ENCODE measurements around the gene GBF1. TPM values are rescaled to one million over a fixed set of nuclear protein-coding genes. Genes with fewer than 3 reads are reported as not detected.
"Not testable (repeated sequence)": the region's sequence is repeated elsewhere in the genome, so short reads cannot be mapped to it uniquely, and the experiment has no call there.

Gene GBF1
- total and polyA plus RNA-seq, 8 donors = 44.7 to 57.2 (median 46.6) TPM

DNA sequence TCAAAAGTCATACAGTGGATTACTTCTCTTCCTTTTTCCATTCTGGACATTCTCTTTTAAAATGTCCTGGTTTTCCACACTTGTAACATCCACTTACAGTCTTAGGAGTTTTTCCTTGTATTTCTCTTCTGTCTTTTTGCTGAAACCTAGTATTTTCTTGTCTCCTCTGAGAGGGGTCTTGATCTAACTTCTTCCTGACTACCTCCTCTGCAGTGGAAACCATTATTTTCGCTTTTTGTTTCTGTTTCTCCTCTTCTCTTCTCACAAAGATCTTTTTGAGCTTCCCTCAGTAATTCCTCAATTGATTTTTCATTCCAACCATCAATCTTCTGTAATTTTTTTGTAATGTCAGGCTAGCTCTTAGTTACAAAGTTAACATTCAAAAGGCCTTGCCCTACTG, 42.9 kb upstream of the GBF1 start:
- TF ChIP-seq, protein P1, sequence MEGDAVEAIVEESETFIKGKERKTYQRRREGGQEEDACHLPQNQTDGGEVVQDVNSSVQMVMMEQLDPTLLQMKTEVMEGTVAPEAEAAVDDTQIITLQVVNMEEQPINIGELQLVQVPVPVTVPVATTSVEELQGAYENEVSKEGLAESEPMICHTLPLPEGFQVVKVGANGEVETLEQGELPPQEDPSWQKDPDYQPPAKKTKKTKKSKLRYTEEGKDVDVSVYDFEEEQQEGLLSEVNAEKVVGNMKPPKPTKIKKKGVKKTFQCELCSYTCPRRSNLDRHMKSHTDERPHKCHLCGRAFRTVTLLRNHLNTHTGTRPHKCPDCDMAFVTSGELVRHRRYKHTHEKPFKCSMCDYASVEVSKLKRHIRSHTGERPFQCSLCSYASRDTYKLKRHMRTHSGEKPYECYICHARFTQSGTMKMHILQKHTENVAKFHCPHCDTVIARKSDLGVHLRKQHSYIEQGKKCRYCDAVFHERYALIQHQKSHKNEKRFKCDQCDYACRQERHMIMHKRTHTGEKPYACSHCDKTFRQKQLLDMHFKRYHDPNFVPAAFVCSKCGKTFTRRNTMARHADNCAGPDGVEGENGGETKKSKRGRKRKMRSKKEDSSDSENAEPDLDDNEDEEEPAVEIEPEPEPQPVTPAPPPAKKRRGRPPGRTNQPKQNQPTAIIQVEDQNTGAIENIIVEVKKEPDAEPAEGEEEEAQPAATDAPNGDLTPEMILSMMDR (IDR thresholded peaks at IDR 0.05) = no peak
- peaks cover 0 to 10% of the 10 kb centered on the region in 2 donors for H3K9me3 ChIP-seq

DNA sequence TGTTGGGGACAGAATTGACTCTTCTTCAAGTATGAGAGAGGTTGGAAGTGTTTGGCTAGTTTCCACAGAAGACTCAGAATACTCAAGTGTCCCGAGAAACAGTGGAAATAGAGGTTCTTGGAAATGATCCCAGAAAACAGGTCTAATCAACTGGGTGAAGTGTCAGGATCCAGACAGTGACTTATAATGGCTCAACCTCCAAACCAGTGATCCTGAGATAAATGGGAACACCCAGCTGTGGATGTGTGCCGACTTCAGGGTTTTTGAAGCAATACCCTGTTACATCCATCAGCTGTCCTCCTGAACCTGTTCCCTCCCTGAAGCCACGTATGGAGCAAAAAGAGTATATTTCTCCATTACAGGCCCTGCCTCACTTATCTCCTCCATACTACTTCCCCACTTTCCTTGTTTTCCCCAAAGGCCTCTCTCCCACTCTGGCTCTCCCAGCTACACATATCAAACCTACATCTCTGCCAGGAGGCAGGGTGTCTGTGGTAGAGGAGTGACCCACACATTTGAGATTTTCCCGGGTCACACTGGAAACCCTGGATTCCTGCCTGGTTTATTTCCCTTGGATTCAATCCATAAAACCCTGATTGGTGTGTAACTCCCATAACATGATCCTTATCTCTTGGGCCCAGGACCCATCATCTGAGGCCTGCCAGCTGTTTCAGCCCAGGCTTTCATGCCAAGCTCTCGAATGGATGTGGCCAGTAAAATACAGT, 36.9 kb upstream of the GBF1 start:
- ATAC-seq (no peak), DNase-seq (peak in 2 of 4 donors; percentile 11 to 35)
- H3K27me3 ChIP-seq = no peaks in the 10 kb centered on the region
- TF ChIP-seq, protein P1 (IDR thresholded peaks at IDR 0.05) = no peak
- H3K27ac ChIP-seq = no peak overlapping the region
- H3K4me1 ChIP-seq = no peaks in the 10 kb centered on the region
- no peak overlapping the region for H3K4me3 ChIP-seq
- intact Hi-C loops (cut with DNase I) = no loop called here
- peaks cover 0 to 10% of the 10 kb centered on the region in 2 donors for H3K9me3 ChIP-seq
- H3K36me3 ChIP-seq = no peaks in the 10 kb centered on the region

More for the DNA sequence above, 42.9 kb upstream of the GBF1 start:
- Histone ChIP-seq H3K27me3 (no peaks in the 10 kb centered on the region), H3K4me1 (no peaks in the 10 kb centered on the region), H3K4me3 (no peak overlapping the region), H3K27ac (no peak overlapping the region), H3K36me3 (no peaks in the 10 kb centered on the region)
- intact Hi-C loops (cut with DNase I) = no loop called here
- no peak for DNase-seq
- no peak for ATAC-seq

DNA sequence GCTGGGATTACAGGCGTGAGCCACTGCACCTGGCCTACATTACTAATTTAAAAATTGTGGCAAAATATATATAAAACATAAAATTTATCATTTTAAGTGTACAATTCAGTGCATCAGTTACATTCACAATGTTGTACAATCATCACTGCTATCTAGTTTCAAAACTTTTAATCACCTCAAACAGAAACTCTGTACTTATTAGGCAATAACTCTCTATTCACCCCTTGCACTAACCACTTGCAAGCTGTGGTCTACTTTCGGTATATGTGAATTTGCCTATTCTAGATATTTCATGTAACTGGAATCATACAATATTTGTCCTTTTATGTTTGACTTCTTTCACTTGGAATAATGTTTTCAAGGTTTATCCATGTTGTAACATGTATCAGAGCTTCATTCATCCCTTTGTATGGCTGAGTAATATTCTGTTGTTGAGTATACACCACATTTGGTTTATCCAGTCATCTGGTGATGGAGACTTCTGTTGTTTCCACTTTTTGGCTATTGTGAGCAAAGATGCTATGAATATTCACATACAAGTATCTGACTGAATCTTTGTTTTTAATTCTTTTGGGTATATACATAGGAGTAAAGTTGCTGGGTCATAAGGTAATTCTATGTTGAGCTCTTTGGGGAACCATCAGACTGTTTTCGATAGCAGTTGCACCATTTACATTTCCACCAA, 33.6 kb upstream of the GBF1 start:
- H3K27me3 ChIP-seq = no peaks in the 10 kb centered on the region
- no peaks in the 10 kb centered on the region for H3K4me1 ChIP-seq
- no peaks in the 10 kb centered on the region for H3K36me3 ChIP-seq
- H3K9me3 ChIP-seq = no peaks in the 10 kb centered on the region
- DNase-seq (no peak), ATAC-seq (no peak)
- H3K27ac ChIP-seq = no peak overlapping the region
- TF ChIP-seq, protein P1 (IDR thresholded peaks at IDR 0.05) = no peak
- intact Hi-C loops (cut with DNase I) = no loop called here
- H3K4me3 ChIP-seq = no peak overlapping the region

DNA sequence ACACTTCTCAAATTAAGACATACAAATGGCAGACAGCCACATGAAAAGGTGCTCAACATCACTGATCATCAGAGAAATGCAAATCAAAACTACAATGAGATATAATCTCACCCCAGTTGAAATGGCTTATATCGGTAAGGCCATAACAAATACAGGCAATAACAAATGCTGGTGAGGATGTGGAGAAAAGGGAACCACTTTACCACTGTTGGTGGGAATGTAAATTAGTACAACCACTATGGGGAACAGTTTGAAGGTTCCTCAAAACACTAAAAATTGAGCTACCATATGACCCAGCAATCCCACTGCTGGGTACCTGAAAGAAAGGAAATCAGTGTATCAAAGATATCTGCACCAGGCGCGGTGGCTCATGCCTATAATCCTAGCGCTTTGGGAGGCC, 31.7 kb upstream of the GBF1 start:
- H3K4me3 ChIP-seq; H3K27me3 ChIP-seq; ATAC-seq; H3K9me3 ChIP-seq; H3K27ac ChIP-seq; H3K4me1 ChIP-seq; intact Hi-C loops (cut with DNase I); DNase-seq; H3K36me3 ChIP-seq: not testable (repeated sequence)

DNA sequence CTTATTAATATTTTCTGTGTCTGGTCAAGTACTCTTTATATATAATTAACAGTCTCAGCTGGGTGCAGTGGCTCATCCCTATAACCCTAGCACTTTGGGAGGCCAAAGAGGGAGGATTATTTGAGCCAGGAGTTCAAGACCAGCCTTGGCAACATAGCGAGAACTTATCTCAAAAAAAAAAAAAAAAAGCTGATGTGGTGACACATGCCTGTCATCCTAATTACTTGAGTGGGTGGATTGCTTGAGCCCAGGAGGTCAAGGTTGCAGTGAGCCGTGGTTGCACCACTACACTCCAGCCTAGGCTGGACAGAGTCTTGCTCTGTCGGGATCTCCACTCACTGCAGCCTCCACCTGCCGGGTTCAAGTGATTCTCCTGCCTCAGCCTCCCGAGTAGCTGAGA, 26.0 kb upstream of the GBF1 start:
- Histone ChIP-seq H3K4me3 (no peak overlapping the region), H3K27me3 (no peaks in the 10 kb centered on the region), H3K4me1 (no peaks in the 10 kb centered on the region), H3K27ac (no peak overlapping the region), H3K36me3 (no peaks in the 10 kb centered on the region), H3K9me3 (no peaks in the 10 kb centered on the region)
- DNase-seq (no peak), ATAC-seq (no peak)
- TF ChIP-seq, protein P1 (IDR thresholded peaks at IDR 0.05) = no peak
- intact Hi-C loops (cut with DNase I) = no loop called here

All from left lung (tissue), 10 donors.